ENCODE results near the gene HSPE1. TPM values are rescaled to one million over a fixed set of nuclear protein-coding genes. Genes with fewer than 3 reads are reported as not detected.

HSPE1 gene
- total and polyA plus RNA-seq, 2 of the 8 experiments (the other 6 are each of a cell fraction or from before 2014, with no cell fraction given): 206 to 377 TPM

DNA sequence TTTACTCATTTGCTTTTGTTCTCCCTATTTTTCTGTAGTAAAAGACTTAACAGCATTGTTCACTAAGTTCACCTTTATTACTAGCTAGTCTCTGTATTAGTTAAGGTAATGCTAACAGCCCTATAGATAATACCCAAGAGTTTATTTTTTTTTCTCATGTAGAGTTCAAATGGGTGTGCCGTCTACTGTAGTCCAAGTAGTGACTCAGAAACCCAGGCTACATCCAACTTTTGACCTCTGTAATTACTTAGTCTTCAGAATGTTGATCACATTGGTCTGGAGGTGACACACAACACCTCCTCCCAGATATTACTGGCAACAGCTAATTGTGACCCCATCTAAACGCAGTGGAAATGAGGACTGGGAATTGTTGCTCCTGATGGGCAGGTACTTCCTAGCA, 39.1 kb upstream of the HSPE1 start:
- peaks cover 0 to 26% (median 8%) of the 10 kb centered on the region in 4 experiments; a peak in 4 of 8 replicates for H3K36me3 ChIP-seq (ENCODE audit: control insufficient read depth in 2 of 4, insufficient read depth in 4 of 4, low read length in 3 of 4)
- no peak overlapping the region for H3K23ac ChIP-seq (ENCODE audit: insufficient read length)
- no peak overlapping the region for H4K91ac ChIP-seq (replicated peaks; ENCODE audit: insufficient read length, low read length)
- H3K23me2 ChIP-seq (ENCODE audit: low read depth, low read length): no peaks in the 10 kb centered on the region
- H2AK5ac ChIP-seq (ENCODE audit: low read depth, low read length): no peak overlapping the region
- no peak overlapping the region for H2BK12ac ChIP-seq (ENCODE audit: low read depth, low read length)
- H4K5ac ChIP-seq (ENCODE audit: insufficient read length, low read depth, low read length): no peak overlapping the region
- no peaks in the 10 kb centered on the region for H3K9me3 ChIP-seq (ENCODE audit: insufficient read depth in 2 of 2, low read depth in 1 of 2, low read length in 1 of 2)
- no peaks in the 10 kb centered on the region for H3K27me3 ChIP-seq (replicated peaks in 1 of 4; ENCODE audit: control insufficient read depth in 3 of 4, extremely low read depth in 1 of 4, insufficient read depth in 3 of 4, low read length in 3 of 4)
- H3K27ac ChIP-seq (ENCODE audit: low read depth, low read length): no peak overlapping the region
- FAIRE-seq: no peak
- no peak overlapping the region for H3K4me2 ChIP-seq (ENCODE audit: insufficient read depth in 1 of 2, low read depth in 2 of 2, low read length in 2 of 2)
- 92% methylated on average over 2 of the region's 2 CpGs; no CpG with 5 or more reads in 1 of the 2 experiments for WGBS, 2 experiments (ENCODE audit: extremely low coverage in 1 of 2, insufficient coverage in 1 of 2, insufficient read length in 1 of 2, insufficient replicate concordance in 2 of 2, low coverage in 1 of 2, low lambda C conversion rate in 2 of 2, missing lambda C conversion rate in 1 of 2)
- ChIA-PET CTCF (ENCODE audit: partially characterized antibody) (interaction anchor here (1.3 kb wide), 1 partner anchor 36 kb away, joined by 3 read pairs; no protein-coding TSS in a partner anchor), POLR2A (ENCODE audit: partially characterized antibody) (interaction anchor here (0.9 to 1.4 kb wide), 3 partner anchors 16 to 55 kb away, joined by 3 to 4 read pairs (median 3); partner anchors contain the start of gene MOB4)
- no peaks in the 10 kb centered on the region for H3K4me1 ChIP-seq (replicated peaks in 1 of 4; ENCODE audit: control insufficient read depth in 3 of 4, insufficient read depth in 4 of 4, low read length in 3 of 4)
- H3K9ac ChIP-seq (replicated peaks in 1 of 4; ENCODE audit: extremely low read depth in 1 of 4, low read depth in 3 of 4, low read length in 3 of 4): no peak overlapping the region
- H2BK5ac ChIP-seq (ENCODE audit: low read depth, low read length): no peak overlapping the region
- DNase-seq (ENCODE audit: low read depth in 1 of 2, low spot score in 2 of 2): no peak
- no peak overlapping the region for H3K4me3 ChIP-seq (ENCODE audit: extremely low read depth in 1 of 4, insufficient read depth in 2 of 4, low read depth in 3 of 4, low read length in 4 of 4)
- no peak overlapping the region for H4K8ac ChIP-seq (ENCODE audit: extremely low read depth, insufficient read depth, low read length)
- no peak overlapping the region for H2AFZ ChIP-seq (ENCODE audit: low read length)
- no peak overlapping the region for H3K56ac ChIP-seq (replicated peaks; ENCODE audit: insufficient read length, low read depth, low read length)
- no peak overlapping the region for H2BK20ac ChIP-seq (ENCODE audit: low read length)
- H2BK120ac ChIP-seq (replicated peaks; ENCODE audit: low read depth, low read length): no peak overlapping the region
- no peak overlapping the region for H3K4ac ChIP-seq (replicated peaks; ENCODE audit: insufficient read length, low read depth, low read length)
- H3K79me1 ChIP-seq (ENCODE audit: low read depth, low read length): no peaks in the 10 kb centered on the region
- H3K18ac ChIP-seq (ENCODE audit: extremely low read depth, low read length): no peak overlapping the region
- H3K79me2 ChIP-seq (ENCODE audit: control insufficient read depth in 1 of 2, insufficient read depth in 2 of 2, low read length in 2 of 2): peaks cover 4 to 26% of the 10 kb centered on the region in 2 experiments; a peak in 3 of 4 replicates
- H4K20me1 ChIP-seq (replicated peaks in 1 of 2; ENCODE audit: control insufficient read depth in 1 of 2, insufficient read depth in 2 of 2, low read length in 2 of 2): peaks cover 0 to 4% of the 10 kb centered on the region in 2 experiments
- no peak overlapping the region for H3K14ac ChIP-seq (ENCODE audit: insufficient read length)
- no peak overlapping the region for H2BK15ac ChIP-seq (ENCODE audit: low read length)
- TF ChIP-seq TCF12 (IDR thresholded peaks at IDR 0.05; ENCODE audit: low read depth, low read length) (no peak), RNF2 (IDR thresholded peaks at IDR 0.05; ENCODE audit: borderline replicate concordance, low read depth, low read length, missing control alignments, poor library complexity, severe bottlenecking) (no peak), CHD2 (IDR thresholded peaks at IDR 0.05; ENCODE audit: low read length) (no peak), RXRA (IDR thresholded peaks at IDR 0.05; ENCODE audit: insufficient read depth, low read depth, low read length) (no peak), CEBPB (IDR thresholded peaks at IDR 0.05; ENCODE audit: low read depth, low read length) (no peak), FOSL1 (IDR thresholded peaks at IDR 0.05; ENCODE audit: insufficient read depth, low read depth, low read length) (no peak), EZH2 (IDR thresholded peaks at IDR 0.05; ENCODE audit: low read depth, low read length, severe bottlenecking) (no peak), MAFK (IDR thresholded peaks at IDR 0.05; ENCODE audit: low read depth, low read length) (no peak), POLR2AphosphoS5 (IDR thresholded peaks at IDR 0.05; ENCODE audit: low read depth, low read length) (no peak), BACH1 (IDR thresholded peaks at IDR 0.05; ENCODE audit: low read length) (no peak)
